ENCODE results near the gene MYO16.
A peak's percentile ranks its signal among the peaks of the same experiment; 100 is the strongest.
"Not testable (repeated sequence)": the region's sequence is repeated elsewhere in the genome, so short reads cannot be mapped to it uniquely, and the experiment has no call there.

The MYO16 gene

DNA sequence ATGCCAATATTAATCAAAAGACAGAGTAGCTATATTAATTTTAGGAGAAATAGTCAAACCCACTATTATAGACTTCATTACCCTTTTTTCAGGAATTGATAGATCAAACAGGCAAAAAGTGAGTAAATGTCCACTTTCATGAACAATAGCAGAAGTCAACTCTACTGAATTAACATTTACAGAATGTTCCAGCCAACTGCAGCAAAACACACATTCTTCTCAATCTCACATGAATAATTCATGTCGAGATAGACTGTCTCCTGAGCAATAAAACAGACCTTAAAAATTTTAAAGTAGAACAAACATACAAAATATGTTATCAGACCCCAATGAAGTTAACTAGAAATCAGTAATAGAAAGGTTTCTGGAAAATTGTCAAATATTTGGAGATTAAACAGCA lies 118.4 kb downstream of the MYO16 start:
- no peak for DNase-seq

DNA sequence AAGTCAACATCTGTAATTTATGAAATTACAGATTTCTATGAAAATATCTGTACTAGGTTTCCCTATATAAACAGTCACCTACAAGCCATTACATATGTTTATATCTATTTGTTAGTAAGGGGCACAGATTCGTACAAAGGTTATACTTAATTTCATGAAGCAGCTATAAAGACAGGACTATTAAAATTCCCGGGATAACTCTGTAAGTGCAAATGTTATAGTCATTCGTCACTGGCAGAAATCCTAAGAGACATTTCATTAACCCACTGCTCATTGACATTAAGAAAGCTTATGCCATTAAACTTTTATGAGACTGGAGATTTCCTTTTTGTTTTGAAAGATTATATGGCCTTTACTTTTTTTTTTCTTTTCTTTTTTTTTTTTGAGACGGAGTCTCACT lies 122.9 kb downstream of the MYO16 start:
- DNase-seq, result no peak

DNA sequence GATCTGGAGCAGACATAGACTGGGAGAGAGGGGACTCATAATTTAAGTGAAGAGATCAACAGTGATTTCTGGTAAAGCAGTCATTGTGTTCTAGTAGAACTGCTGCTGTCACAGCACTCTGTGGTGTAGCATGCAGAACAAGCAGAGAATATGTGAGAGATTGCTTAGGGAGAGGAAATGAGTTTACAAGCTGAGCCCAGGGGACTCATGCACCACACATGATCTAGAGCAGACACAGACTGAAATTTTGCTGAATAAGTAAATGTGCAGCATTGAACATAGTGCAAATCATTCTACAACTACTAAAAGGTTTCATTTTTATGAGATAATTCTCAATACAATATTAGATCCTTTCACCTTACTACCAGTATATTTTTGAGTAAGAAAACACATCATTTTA lies 125.7 kb downstream of the MYO16 start:
- DNase-seq, result no peak

DNA sequence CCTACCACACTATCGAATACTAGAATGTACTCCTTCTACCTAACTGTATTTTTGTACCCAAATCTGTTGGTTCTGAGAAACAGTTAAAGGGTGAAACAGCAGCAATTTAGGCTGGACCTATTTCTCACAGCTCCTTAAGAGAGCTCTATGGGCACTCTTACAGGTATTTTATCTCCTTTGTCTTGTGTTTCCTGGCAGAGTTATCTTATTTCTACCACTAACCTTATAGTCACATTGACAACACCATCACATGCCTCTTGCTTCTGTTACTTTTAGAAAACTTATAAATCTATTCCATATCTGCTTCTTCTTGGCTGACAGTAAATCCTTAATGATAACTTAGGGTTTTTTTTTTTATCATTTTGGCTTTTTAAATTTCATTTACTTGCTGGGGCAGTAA lies 130.7 kb downstream of the MYO16 start:
- no peak for DNase-seq

DNA sequence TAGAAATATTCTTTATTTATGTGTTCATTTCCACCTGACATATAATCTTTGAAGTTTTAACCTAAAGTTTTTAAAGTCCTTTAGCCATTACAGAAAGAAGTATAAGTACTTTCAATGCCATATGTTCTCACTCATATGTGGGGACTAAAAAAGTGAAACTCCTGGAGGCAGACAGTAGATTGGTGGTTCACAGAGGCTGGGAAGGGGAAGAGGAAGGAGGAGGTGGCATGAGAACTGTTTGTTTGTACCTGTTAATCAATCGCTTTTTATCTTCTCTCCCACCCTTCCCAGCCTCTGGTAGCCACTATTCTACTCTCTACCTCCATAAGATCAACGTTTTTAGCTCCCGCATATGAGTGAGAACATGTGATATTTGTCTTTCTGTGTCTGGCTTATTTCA lies 131.1 kb downstream of the MYO16 start:
- no peak for DNase-seq

DNA sequence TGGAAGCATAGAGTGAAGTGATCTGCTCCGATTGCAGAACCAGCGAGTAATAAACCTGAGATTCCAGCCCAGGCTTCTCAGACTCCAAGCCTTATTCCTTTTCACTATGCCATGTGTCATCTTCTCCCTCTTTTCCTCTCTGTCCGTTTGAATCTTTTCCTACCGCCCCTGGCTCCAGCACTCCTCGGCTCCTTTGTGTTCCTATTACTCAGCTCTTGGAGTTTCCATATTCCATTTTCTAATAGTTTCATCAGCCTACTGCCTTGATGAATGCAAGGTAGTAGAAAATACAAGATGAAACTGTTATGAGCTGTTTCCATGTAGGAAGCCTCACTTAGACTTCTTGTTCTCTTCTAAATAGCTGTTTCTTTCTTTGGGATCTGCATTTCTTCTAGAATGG lies 138.6 kb downstream of the MYO16 start:
- no peak for DNase-seq

DNA sequence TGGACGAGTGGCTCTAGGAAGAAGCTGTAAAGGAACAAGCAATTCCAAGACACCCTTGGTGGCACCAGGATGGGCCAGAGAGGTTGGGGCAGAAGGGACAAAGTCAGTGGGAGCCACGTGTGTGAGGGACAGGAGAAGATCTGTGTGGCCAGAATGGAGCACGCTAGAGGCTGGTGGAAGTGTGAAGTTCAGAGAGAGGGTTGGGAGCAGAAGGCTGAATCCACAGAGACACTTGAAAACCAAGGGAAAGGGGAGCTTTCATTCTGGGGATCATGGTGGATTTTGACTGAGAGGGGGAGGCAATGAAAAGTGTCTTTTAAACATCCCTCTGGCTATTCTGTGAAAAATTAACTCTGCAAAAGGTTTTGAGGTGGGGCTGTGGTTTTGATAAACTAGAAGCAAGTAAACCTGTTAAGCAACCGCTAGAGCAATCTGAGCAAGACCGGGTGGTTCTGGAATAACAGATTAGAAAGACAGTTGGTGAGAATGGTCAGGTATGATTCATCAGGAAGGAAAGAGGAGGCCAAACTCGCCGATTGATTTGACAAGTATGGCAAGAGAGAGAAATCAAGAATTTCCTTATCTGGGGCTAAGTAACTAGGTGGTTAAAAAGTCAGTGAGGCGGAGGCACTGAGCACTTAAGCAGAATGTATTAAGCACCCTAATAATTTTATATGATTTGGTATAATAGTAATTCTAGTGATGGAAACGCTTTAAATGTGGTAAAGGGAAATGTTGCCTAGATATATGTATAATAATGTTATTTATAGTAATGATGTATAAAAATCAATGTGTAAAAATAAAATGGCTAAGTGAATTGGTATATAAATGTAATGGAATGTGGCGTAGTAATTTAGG lies 140.0 kb downstream of the MYO16 start:
- DNase-seq, result no peak

DNA sequence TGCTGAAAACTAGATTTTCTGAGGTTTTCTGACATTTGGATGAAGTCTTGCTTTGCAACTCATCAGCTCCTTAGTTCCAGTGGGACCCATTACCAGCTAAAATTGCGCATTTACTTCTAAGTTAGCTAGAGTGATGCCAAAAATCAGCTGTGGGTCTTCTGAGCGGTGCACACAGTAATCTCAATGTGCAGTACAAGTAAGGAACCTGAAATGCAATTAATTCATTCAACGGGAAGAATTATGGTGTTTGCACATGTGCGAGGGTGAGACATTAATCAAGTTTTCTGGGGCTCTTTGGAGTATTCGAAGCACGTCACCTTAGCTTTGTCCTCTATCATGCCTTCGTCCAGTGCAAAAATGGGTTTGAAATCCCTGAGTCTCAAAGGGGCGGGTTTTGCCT lies 146.2 kb downstream of the MYO16 start:
- no peak for DNase-seq

DNA sequence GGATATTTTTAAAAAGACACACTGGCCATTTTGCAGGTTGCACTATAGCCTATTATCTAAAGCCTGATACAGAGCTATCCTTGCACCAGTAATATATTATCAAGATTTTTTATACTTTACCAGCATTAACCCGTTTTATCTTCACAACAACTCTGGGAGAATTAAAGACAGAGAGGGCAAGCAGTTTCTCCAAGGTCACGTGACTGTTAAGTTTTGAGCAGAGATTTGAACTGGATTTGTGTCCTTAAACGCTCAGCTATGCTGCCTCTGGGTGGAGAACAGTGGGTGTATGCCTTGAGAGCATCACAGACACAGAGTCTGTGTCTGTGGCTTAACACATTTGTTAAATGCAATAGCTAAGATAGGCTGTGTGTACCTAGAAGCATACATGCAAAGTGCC lies 147.2 kb downstream of the MYO16 start:
- no peak for DNase-seq

DNA sequence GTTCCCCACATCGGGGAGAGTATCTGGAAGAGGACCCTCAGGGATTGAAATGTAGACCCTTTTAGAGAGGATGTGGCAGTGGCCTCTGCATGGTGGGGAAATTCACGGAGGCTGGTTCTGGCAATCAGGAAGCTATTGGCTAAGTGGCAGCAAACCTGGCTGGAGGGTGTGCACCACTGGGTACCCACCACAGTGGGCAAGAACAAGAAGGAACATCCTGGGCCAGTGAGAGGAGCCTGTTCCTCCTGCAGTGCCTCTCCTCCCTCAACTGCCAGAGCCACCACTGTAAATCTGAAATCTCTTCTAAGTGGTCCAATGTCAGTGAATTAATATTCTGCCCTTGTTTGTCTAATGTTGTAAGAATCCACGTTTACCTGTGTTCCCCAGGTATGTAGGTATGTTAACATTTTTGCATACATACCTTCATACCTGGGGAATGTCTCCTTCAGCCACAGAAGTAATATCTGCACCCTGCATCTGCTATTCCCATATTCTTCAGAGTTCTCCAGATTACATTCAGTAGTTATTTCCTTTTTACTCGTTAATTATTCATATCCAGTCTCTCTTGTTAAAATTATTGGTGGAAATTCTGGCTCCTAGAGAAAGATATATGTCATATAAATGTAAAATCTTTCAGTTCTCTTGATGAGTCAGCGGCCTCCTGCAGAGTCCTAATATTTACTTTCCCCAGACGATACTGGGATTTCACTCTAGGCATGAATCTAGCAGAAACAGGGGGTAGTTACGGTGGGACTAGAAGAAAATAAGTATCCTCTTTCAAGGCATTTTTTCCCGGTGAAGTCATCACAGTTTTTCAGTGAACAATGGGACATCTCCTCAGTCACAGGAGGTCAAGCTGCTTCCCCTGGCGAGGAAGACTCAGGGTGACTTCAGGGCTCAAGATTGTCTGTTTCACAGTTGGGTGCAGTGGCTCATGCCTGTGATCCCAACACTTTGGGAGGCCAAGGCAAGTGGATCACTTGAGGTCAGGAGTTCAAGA lies 148.3 kb downstream of the MYO16 start:
- no peak for DNase-seq

DNA sequence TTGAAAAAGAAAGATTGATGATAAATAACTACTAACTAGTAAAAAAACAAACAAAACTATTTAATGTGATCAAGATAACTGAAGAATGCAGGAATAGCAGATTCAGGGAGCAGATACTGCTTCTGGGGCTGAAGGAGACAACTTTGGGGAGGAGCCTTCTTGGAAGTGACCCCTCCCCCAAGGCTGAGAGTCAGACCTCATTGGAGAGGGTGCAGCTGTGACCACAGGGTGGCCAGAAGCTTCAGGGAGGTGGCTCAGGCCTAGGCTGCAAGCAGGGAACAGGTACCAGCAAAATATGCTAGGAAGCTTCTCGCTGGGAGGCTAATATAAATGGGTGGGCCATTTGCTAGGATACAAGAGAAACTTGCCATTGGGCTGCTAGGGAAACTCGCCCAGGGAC lies 149.9 kb downstream of the MYO16 start:
- no peak for DNase-seq

DNA sequence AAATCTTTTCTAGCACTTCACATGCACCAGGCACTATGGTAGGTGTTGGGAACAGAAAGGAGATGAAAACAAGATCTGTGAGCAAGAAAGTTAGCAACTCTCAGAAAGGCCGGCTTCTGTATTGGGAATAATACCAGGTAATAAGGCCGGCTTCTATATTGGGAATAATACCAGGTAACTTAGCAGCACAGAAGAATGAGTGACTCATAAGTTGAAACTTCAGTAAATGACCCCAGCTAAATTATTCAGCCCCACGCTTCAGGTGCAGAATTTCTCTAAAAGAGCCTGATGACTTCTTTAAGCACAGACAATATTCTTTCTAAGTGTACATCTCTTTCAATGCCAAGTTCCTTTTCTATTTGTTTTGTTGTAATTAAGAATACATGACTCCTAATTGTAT lies 151.3 kb downstream of the MYO16 start:
- no peak for DNase-seq

DNA sequence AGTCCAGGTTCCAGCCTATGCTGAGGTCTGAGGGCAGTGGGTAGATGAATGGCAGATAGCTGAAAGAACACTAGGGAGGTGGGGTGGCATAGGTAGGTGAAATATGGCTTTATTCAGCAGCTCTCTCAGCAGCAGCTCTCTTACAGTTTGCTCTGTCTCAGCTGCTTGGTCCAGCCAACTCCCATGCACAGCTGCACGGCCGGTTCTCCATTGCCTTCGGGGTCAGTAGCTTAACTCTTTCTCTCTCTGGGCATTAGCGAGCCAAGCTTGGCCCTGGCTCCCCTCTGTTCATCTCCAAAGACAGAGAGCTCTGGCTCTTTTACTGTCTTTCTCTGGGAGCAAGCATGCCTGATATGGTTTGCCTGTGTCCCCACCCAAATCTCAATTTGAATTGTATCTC lies 151.9 kb downstream of the MYO16 start:
- no peak for DNase-seq

DNA sequence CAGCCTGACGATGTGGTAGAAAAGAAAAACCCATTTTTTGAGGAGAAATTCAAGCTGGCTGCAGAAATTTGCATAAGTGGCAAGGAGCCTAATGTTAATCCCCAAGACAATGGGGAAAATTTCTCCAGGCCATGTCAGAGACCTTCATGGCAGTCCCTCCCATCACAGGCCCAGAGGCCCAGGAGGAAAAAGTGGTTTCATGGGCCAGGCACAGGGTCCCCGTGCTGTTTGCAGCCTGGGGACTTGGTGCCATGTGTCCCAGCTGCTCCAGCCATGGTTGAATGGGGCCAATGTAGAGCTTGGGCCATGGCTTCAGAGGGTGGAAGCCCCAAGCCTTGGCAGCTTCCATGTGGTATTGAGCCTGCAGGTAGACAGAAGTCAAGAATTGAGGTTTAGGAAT lies 153.1 kb downstream of the MYO16 start:
- DNase-seq, result not testable (repeated sequence)

DNA sequence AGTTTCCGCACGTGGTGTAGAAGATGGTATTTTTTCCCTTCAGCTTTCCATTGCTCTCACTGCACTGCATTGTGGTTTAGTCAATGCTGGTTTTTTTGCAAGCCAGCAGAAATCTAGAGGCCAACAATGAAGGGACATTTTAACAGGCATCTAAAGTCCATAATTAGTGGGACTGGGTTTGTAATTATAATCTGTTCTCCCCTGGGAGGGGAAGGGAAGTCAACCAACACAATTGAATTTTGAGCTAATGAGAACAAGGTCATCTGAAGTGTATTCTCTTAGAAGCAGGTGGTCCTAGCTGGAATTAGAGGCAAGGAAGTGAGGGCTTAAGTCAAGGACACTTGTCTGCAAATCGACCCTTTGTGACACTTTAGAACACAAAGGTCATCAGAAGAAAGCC lies 156.4 kb downstream of the MYO16 start:
- peak; percentile 33 for DNase-seq

DNA sequence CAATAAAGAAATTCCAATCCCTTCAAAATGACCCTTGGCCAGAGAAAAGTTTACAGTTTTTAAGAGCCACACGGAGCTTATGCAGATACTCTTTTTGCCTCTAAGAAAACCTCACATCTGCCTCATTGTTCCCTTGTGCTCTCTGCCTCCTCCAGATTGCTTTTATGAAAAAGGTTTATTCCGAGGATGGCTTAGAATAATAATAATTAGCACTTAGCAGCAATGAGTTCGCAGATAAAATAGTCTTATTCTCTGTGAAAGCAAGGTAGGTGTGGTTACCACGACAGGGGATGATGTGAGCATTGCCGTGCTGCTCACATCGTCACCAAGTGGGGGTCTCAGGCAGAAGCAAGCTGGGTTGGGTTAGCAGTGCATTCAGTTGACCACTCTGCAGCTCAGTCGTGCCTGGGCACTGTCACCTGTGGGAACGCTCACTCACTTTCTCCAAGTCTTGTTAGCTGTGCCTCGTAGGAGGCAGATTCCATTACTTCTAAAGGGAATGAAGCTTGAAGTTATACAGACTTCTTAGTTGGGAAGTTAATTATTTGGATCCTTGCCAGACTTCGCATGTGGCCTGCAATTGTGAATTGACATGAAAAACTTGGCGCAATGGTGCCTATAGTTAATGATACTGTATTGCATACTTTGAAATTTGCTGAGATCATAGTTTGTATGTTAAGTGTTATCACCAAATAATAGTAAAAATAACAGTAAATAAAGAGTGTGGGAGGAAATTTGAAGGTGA lies 157.2 kb downstream of the MYO16 start:
- peak; percentile 29 for DNase-seq

DNA sequence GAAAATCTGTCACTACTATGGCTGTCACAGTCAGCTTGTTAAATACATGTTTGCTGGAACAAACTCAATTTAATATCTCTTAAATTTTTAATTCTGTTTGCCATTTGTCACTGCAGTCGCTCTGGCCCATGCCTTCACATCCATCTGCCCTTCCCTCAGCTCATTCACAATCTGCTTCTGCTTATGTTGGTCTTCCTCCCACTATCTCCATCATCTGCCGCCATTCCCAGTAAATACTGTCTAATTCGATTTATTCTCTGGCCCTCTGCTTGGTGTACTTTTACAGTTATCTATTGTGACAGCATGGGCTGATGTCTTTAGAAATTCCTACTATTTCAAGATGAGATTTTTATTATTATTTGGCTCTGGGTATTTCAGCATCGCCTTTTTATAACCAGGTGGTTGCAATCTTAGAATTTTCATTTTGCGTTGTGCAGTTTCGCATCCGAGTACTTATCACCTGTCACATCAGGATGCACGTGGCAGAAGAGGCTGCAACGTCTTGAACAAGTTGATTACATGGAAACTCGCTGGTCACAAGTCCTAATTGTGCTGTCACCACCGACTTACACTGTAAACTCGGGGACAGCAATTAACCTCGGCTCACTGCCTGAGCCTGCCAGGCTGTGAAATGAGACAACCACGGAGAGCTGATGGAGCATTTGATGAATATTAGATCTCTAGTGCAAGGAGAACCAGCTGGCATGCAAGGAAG lies 158.4 kb downstream of the MYO16 start:
- peak; percentile 84 for DNase-seq

DNA sequence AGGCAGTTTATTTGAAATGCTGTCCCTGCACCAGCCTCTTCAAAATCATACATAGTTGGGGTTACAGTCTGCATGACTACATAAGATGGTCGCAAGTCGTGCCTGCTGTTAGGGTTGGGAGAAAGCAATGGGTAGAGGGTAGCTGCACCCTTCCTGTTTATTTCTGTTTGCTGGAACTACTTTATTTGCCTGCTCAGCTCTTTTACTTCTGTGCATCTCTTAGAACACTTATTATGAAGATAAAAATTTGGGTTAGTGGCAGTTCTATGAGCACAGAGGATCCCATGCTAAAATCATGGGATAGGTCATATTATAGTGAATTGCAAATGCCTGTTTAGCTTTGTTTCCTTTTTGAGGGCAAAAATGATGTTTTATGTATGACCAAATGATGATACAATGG lies 160.1 kb downstream of the MYO16 start:
- DNase-seq, result no peak

DNA sequence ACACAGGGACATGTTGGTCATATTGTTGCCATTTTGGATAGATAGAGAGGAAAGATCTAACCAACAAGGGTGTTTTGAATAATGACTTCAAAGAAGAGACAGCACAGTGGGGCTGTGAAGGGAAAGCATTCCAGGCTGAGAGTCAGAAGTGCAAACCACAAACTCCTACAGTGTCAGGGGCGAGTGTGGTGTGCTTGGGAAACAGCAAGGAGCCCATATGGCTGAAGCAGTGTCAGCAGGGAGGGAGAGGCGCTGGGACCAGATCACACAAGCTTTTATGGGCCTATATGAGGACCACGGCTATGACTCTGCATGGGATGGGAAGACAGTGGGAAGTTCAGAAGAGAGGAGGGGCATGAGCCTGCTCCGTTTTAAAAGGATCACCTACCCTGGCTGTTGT lies 166.4 kb downstream of the MYO16 start:
- DNase-seq, result no peak

DNA sequence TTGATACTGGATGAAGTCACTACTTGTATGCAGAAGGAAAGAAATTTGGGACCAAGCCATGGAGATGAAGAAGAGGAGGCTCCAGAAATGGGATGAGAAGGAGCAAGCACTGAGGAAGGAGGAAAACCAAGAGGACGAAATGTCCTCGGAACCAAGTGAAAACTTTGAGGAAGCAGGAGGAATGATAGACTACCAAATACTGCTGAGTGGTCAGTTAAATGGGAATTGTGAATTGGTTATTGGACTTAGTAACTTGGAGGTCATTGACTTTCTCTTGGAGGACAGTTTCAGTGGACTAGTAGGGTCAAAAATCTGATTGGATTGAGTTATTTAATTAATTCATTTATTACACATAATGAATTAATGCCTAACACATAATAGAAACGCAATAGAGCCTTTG lies 167.9 kb downstream of the MYO16 start:
- no peak for DNase-seq

DNA sequence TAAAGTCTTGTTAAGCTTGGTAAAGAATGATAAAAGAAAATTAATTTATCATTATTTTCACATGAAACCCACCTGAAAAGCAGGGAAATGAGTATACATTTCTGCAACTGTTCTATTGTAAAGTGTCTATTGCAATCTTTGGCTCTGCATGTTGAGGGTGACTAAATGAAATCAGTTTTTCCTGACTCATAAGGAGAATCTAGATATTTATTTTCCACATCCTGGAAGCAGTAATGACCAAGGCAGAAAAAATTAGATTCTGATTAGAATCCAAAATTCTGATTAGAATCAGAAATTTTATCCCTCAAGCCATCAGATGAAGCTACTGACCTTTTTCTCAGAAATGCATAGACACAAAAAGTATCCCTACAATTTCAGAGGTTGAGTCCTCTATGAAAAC lies 178.4 kb downstream of the MYO16 start:
- DNase-seq, result no peak

DNA sequence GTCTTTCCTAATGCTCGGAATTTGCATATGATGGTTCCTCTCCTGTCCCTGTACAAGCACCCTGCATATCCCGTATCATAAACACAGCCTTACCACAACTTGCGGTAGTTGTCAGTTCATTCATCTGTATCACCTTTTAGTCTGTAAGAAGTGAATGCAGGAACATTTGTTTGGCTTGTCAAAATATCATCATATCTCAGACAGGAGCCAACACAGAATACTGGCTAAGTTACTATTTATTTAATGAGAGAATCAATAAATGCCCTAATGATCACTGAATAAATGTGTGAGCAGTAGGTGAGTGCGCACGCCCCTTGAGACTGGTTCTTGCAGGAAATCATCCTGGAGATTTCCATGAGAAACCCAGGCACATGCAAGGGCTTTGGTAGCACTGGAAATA lies 182.8 kb downstream of the MYO16 start:
- DNase-seq, result no peak

DNA sequence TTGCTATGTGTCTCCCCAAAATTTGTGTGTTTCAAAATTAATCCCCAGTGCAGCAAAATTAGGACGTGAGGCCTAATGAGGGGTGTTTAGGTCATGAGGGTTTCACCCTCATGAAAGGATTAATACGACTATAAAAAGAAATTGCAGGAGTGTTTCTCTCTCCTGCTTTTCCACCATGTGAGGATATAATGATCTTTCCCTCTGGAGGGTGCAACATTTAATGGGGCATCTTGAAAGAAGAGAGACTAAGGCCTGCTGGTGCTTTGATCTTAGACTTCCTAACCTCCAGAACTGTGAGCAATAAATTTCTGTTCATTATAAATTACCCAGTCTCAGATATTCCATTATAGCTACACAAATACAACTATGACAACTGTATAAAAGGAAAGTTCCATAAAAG lies 183.2 kb downstream of the MYO16 start:
- DNase-seq, result no peak
